Panc1 (cell line): ENCODE data around the gene RABL6.

Source experiments
- POLR2AphosphoS5 ChIP-seq: IDR thresholded peaks from 2 replicates; pipeline ENCODE4 v1.6.1; 2012; ENCODE audit warnings: mild to moderate bottlenecking, low read depth, low read length, moderate library complexity
- SIN3A ChIP-seq: IDR thresholded peaks from 2 replicates; pipeline ENCODE4 v1.6.1; 2012; ENCODE audit warnings: low read depth, mild to moderate bottlenecking, low read length, moderate library complexity, borderline replicate concordance; ENCODE audit not compliant: insufficient read depth
- TCF7L2 ChIP-seq: IDR thresholded peaks from 2 replicates; pipeline ENCODE4 v1.6.1; 2011; ENCODE audit warnings: mild to moderate bottlenecking, low read depth, low read length, inconsistent platforms
- TF ChIP-seq, protein P1 (sequence below): fragments of 450-650 bp; IDR thresholded peaks from 2 replicates; pipeline ENCODE4 v1.5.1; 2017; ENCODE audit warnings: mild to moderate bottlenecking
- TF ChIP-seq, protein P2 (sequence below), 2 experiments: IDR thresholded peaks; 2 replicates each; pipeline ENCODE4 v1.6.1; 2011 to 2012; ENCODE audit warnings: low read depth in 2 of 2, control low read depth in 1 of 2, low read length in 1 of 2, mild to moderate bottlenecking in 1 of 2, moderate library complexity in 1 of 2; ENCODE audit not compliant: insufficient read depth in 1 of 2

DNA sequence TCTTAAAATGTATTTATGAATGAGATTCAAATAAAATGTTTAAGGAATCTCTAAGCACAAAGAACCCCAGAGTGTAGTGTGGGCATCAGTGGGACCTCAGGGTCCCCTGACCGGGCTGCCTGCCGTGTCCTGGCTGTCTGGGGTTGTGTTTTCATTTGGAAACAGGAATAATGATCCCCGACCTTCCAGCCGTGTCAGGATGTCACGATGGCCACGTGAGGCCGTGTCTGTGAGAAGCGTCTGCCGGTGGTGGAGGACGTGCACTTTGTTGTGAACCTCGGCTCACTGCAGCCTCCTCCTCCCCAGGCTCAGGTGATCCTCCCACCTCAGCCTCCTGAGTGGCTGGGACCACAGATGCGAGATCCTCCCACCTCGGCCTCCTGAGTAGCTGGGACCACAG is 82.9 kb downstream of the RABL6 start:
- TF ChIP-seq, protein P1, sequence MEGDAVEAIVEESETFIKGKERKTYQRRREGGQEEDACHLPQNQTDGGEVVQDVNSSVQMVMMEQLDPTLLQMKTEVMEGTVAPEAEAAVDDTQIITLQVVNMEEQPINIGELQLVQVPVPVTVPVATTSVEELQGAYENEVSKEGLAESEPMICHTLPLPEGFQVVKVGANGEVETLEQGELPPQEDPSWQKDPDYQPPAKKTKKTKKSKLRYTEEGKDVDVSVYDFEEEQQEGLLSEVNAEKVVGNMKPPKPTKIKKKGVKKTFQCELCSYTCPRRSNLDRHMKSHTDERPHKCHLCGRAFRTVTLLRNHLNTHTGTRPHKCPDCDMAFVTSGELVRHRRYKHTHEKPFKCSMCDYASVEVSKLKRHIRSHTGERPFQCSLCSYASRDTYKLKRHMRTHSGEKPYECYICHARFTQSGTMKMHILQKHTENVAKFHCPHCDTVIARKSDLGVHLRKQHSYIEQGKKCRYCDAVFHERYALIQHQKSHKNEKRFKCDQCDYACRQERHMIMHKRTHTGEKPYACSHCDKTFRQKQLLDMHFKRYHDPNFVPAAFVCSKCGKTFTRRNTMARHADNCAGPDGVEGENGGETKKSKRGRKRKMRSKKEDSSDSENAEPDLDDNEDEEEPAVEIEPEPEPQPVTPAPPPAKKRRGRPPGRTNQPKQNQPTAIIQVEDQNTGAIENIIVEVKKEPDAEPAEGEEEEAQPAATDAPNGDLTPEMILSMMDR: no peak
- TF ChIP-seq, protein P2, sequence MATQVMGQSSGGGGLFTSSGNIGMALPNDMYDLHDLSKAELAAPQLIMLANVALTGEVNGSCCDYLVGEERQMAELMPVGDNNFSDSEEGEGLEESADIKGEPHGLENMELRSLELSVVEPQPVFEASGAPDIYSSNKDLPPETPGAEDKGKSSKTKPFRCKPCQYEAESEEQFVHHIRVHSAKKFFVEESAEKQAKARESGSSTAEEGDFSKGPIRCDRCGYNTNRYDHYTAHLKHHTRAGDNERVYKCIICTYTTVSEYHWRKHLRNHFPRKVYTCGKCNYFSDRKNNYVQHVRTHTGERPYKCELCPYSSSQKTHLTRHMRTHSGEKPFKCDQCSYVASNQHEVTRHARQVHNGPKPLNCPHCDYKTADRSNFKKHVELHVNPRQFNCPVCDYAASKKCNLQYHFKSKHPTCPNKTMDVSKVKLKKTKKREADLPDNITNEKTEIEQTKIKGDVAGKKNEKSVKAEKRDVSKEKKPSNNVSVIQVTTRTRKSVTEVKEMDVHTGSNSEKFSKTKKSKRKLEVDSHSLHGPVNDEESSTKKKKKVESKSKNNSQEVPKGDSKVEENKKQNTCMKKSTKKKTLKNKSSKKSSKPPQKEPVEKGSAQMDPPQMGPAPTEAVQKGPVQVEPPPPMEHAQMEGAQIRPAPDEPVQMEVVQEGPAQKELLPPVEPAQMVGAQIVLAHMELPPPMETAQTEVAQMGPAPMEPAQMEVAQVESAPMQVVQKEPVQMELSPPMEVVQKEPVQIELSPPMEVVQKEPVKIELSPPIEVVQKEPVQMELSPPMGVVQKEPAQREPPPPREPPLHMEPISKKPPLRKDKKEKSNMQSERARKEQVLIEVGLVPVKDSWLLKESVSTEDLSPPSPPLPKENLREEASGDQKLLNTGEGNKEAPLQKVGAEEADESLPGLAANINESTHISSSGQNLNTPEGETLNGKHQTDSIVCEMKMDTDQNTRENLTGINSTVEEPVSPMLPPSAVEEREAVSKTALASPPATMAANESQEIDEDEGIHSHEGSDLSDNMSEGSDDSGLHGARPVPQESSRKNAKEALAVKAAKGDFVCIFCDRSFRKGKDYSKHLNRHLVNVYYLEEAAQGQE (IDR thresholded peaks at IDR 0.05; ENCODE audit: insufficient read depth in 1 of 2, low read depth in 2 of 2, low read length in 1 of 2): no peak
- no peak for TF ChIP-seq POLR2AphosphoS5
- no peak for TF ChIP-seq SIN3A
- no peak for TF ChIP-seq TCF7L2
